GF-D8 (cell line): ENCODE measurements around the gene SLC25A38.
"Not testable (repeated sequence)": the region's sequence is repeated elsewhere in the genome, so short reads cannot be mapped to it uniquely, and the experiment has no call there.

Source experiments
- DNase-seq: peaks from one replicate; lab custom pipeline; 2025; lab: John Stamatoyannopoulos, UW

The SLC25A38 gene, protein sequence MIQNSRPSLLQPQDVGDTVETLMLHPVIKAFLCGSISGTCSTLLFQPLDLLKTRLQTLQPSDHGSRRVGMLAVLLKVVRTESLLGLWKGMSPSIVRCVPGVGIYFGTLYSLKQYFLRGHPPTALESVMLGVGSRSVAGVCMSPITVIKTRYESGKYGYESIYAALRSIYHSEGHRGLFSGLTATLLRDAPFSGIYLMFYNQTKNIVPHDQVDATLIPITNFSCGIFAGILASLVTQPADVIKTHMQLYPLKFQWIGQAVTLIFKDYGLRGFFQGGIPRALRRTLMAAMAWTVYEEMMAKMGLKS

DNA sequence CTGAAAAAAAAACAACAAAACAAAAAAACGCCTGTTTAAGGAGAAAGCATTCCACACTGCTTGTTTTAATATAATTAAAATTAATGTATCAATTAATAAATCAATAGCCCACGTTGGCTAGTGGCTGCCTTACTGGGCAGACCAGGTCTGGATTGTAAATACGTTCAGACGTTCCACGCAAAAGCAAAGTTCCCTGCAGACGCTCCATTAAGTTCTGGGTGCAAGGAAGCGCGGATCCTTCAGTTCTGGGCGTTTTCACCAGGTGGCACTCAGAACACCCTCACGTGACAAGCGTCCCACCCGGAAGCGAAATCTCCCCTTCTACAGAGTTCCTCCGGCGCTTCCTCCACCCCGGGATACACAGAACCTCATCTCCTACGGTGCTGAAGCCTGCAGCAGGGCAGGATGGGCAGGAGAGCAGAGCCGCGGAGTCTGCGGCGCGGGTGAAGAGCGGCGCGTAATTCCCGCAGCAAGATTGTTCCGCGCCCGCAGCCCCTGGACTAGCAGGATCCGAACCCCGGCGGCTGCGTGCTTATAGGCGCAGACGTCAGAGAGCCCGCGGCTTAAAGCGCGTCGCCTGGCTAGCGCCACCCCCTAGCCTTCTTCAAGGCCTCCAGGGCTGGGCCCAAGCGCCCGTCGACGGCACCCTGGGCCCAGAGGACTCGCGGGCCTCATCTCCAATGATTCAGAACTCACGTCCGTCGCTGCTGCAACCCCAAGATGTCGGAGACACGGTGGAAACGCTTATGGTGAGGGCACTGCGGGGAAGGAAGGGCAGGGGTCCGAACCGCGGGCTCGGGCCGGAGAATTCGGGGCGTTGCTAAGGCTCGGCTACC is at the start of gene SLC25A38:
TSS of gene SLC25A38 (plus strand) at position 326 of the 836 bp plus-strand sequence. CDS start at position 681, 355 bp downstream.
- DNase-seq, result no peak

DNA sequence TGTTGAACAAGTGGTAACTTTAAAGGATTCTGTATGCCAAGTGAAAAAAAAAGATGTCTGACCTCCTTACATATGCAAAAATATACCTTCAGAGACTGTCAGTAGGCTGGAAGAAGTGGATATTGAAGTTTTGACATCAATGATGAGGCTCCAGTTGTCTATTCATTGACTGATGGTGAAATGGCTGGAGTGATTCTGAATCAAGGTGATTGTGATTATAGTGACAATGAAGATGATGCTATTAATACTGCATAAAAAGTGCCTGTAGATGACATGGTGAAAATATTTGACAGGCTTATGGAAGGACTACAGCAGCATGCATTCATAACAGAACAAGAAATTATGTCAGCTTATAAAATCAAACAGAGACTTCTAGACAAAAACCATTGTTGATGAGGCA is 49.6 kb upstream of the SLC25A38 start:
- no peak for DNase-seq

DNA sequence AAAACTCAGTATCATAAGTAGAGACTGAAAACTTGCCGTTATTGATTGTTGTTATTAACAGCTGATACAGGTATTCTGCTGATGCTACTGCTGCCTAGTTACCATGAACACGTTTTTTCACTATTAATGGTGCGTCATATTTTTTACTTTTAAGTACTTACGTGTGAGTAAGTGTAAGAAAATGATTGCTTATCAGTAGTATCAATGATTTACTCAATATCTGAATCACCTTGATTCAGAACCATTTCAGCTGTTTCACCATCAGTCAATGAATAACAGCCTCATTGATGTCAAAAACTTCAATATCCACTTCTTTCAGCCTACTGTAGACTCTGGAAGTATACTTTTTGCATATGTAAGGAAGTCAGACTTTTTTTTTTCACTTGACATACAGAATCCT is 49.0 kb upstream of the SLC25A38 start:
- DNase-seq, result no peak

DNA sequence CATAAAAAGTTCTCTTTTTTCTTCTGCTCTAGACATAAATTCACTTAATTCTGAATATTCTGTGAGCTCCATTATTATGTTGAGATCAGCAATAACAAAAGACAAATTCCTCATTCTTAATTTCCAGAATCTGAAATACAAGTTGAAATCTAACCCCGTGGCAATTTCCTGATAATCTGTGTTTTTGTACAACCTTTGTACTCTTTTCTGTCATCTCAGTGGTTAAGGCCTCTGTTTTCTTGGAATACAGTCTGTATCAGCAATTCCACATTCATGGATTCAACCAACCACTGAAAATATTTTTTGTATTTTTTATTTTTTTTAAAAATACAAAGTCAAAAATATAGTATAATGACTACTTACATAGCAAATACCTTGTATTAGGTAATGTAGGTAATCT is 45.0 kb upstream of the SLC25A38 start:
- no peak for DNase-seq

DNA sequence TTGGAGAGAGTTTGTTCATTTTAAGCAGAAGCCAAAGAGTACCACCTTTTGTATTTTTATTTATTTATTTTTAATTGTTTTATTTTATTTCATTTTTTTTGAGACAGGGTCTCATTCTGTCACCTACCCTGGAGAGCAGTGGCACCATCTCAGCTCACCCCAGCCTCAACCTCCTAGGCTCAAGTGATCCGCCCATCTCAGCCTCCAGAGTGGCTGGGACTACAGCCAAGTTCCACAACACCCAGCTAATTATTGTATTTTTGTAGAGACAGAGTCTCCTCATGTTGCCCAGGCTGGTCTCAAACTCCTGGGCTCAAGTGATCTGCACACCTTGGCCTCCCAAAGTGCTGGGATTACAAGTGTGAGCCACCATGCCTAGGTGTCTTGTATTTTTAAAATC is 44.1 kb upstream of the SLC25A38 start:
- DNase-seq, result no peak

DNA sequence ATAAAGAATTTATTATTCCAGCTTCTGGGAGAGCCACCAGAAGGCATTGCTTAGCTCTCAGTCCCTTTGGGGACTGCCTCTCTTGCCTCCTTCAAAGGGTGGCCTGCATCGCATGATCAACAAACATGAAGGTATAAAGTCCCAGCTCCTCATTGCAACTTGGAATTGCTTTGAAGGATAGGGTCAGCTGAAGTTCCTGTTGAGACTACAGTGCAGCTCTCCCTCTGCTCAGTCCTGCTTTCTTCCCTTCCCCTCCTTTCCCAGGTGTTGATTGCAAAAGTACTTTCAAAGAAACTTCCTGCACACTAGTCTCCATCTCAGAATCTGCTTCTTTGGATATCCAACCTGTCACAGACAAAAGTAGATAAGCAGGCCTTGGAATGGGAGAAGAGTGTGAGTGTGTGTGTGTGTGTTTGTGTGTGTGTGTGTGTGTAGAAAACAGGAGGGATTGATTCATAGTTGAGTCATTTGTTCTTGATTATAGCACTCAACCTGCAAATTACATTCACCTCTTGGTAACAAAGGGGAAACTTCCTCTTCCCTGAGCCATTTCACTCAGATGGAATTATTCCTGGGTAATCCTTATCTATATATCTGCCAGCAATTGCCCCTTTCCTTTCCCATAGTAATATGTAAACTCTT is 40.0 kb upstream of the SLC25A38 start:
- DNase-seq, result no peak

DNA sequence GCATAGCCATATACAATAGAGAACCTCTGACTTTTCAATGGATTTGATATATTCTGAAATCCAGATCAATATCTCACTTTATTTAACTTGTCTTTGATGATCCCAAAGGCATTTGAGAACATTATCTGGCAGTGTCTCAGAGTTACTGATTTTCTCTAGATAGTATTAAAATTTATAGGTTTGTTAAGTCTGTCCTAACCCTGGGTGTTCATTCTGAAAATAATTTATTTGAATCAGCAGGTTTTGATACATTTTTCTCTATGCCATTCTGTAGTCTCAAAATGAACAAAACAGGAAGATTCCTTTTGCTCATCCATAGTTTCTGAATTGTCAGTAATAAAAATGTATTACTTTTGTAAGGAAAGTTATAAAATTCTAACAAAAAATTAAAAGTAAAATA is 39.4 kb upstream of the SLC25A38 start:
- no peak for DNase-seq

DNA sequence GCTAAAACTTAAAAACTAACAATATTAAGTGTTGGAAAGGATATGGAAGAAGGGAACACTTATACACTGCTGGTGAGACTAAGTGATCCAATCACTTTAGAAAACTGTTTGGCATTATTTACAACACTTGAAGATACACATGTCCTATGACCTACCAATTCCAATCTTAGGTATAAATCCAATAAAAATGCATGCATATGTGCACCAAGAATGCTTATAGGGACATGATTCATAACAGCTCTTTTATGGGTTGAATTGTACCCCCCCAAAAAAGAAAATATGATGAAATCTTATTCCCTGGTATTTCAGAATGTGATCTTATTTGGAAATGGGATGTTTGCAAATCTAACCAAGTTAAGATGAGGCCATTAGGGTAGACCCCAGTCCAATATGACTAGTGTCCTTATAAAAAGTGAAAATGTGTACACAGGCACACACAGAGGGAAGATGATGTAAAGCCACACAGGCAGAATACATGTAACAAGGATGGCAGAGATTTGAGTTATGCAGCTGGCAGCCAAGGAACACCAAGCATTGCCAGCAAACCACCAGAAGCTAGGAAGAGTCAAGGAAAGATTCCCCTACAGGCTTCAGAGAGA is 38.3 kb upstream of the SLC25A38 start:
- no peak for DNase-seq

DNA sequence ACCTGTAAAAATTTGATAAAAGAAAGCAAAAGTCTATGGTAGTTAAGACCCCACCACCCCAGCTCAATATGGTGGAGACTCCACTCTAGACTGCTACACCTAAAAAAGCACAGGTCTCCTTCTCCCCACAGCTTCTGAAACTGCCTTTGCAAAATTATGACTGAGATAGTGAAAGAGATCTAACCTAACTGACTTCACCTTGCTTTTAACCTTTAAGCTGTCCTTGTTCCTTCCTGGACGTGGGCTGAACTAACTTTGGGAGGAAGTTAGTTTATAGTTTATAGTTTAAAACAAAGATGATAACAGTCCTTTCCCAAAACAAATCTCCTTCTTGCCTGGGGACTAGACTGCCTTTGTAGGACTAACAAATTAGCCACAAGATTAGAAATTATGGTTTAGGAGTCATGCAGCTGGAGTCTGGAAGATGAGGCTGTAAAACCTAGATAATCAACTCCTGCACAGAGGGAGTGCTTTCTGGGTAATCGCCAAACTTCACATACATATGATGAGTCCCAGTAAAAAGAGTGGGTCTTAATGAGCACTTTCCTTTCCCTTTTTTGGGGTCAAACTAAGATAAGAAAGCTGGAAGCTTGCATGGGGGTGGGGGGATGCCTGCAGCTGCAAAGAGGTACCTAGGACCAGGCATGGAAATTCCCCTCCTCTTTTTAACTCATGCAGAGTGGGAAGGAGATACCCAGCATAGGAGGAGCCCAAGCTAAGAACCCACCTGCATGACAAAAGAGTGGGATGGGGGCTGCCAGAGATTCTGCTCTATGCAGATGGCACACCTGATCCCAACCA is 36.2 kb upstream of the SLC25A38 start:
- DNase-seq, result no peak

DNA sequence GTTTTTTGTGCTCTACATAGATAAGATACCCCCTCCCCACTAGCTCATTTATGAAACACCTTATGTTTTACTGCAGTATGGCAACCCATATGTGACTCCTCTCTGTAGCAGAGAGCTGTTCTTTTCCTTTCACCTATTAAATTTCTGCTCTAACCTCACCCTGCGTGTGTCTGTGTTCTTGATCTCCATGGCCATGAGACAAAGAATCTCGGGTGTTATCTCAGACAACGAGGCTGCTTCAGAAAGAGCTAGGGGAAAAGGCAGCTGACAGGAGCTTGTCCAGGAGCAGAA is 35.6 kb upstream of the SLC25A38 start:
- no peak for DNase-seq

DNA sequence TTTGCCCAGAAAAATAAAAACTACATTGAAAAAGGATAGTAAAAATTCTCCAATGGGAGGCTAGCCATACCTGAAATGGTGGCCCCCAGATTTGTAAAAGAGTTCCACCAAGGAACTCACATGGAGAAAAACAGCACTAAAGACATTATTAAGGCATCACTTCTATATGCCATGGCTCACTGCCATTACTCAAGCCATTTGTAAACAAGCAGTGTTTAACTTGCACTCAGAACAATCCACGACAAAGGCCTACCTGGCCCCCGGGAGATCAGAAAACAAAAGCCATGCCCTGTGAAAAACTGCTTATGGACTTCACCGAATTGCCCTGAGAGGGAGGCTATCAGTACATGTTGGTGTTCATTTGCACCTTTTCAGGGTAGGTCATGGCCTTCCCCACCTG is 34.1 kb upstream of the SLC25A38 start:
- no peak for DNase-seq

DNA sequence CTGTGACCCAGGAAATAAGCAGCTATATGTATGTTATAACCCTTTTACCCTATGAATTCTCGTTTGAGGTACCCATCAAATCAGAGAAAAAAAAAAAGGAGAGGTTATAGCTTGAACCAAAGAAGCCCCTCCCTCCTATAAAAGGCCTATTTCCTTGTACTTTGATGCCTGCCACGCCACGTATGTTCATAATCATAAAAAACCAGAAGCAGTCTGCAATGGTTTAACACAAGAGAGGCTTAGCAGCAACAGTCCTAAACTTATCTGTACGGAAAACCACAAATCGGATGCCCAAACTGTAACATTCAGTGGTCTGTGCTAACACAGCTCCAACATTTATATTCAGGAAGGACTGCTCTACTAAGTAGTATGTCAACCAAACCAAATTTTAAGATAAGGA is 32.5 kb upstream of the SLC25A38 start:
- DNase-seq, result peak; percentile 98

DNA sequence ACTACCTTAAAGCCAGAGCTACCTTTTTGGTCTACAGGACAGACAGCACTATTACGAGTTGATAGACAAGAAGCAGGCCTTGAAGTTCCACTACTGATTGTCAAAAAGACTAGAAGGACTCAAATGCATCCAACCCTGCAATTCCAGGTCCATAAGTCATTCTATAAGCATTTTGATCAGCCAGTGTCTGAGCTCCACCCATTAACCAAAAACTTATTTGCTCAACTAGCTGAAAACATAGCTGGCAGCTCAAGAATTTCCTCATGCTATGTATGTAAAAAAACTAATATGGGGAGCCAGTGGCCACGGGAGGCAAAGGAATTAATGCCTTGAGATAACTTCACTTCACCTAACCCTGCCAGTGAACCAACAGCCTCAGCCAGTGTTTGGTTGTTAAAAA is 32.0 kb upstream of the SLC25A38 start:
- peak; percentile 80 for DNase-seq

DNA sequence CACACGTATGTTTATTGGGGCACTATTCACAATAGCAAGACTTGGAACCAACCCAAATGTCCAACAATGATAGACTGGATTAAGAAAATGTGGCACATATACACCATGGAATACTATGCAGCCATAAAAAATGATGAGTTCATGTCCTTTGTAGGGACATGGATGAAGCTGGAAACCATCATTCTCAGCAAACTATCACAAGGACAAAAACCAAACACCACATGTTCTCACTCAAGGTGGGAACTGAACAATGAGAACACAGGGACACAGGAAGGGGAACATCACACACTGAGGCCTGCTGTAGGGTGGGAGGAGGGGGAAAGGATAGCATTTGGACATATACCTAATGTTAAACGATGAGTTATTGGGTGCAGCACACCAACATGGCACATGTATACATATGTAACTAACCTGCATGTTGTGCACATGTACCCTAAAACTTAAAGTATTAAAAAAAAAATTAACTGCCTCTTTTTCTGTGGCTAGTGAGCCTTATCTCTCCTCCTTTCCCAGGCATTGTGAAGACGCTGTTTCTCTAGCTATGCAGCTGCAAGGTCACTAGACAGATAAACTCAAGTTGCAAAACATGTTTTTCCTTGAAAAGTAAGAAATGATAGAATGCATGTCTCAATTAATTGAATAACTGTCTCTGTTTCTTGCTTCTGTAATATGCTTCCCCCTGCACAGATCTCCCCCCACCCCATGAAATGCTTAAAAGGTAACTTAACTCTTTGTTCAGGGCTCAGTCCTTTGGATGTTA is 29.8 kb upstream of the SLC25A38 start:
- peak; percentile 80 for DNase-seq

DNA sequence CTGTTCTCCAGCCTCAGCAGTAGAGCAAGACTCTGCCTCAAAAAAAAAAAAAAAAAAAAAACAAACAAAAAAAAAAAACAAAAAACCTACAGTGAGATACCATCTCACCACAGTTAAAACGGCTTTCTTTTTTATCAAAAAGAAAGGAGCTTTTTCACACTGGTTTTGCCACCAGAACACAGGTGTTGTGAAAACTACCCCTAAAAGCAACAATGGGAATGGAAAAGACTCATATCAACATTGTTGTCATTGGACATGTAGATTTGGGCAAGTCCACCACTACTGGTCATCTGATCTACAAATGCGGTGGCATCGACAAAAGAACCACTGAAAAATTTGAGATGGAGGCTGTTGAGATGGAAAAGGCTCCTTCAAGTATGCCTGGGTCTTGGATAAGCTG is 24.8 kb upstream of the SLC25A38 start:
- no peak for DNase-seq

DNA sequence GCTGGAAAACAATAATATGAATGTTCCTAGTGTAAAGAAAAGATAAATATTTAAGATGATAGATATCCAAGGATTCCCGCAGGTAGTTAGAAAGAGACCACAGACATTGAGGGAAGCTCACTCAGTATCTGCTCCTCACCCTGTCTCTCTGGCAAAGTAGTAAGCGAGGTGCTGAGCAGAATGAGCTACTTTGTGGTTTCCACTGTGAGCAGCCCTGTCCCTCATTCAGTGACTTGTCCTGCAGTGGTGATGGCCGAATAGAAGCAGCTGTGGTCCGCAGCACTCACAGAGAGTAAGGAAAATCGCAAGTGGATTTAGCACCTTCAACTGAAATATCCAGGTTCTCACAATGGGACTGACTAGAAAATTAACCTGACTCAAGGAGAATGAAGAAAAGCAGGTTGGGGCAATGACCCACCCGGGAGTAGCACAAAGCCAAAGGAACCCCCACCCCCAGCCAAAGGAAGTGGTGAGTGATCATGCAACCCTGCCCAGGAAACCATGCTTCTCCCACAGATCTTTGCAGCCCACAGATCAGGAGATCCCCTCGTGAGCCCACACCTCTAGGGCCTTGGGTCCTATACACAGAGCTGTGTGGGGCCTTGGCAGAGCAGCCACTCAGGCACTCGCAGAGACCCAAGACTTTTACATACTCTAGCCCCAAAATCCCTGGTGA is 21.8 kb upstream of the SLC25A38 start:
- DNase-seq, result peak; percentile 90

DNA sequence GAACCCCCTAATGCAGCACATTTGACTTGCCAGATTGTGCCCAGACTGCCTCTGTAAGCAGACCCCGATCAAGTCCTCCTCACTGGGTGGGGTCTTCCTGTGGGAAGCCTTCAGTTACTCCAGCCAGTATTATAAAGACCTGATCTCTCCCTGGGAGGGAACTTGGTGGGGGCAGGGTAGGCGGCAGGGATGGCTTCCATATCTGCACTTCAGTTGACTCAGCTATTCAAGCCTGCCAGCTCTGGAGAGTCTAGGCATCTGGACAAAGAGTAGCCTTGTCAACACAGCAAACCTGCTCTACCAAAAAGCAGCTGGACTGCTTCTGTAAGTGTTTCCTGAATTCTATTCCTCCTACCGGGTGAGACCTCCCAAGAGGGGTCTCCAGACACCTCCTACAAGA is 21.0 kb upstream of the SLC25A38 start:
- no peak for DNase-seq

DNA sequence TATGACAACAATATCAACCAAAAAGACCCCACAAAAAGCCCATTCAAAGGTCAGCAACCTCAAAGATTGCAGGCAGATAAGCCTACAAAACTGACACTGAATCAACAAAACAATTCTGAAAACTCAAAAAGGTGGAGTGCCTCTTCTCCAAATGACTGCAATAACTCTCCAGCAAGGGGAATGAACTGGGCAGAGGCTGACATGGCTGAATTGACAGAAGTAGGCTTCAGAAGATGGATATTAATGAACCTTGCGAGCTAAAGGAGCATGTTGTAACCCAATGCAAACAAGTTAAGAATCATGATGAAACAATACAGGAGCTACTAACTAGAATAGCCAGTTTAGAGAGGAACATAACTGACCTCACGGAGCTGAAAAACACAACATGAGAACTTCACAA is 20.4 kb upstream of the SLC25A38 start:
- DNase-seq, result no peak

DNA sequence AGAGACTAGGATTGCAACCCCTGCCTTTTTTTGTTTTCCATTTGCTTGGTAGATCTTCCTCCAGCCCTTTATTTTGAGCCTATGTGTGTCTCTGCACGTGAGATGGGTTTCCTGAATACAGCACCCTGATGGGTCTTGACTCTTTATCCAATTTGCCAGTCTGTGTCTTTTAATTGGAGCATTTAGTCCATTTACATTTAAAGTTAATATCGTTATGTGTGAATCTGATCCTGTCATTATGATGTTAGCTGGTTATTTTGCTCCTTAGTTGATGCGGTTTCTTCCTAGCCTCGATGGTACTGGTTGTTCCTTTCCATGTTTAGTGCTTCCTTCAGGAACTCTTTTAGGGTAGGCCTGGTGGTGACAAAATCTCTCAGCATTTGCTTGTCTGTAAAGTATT is 12.7 kb upstream of the SLC25A38 start:
- not testable (repeated sequence) for DNase-seq

DNA sequence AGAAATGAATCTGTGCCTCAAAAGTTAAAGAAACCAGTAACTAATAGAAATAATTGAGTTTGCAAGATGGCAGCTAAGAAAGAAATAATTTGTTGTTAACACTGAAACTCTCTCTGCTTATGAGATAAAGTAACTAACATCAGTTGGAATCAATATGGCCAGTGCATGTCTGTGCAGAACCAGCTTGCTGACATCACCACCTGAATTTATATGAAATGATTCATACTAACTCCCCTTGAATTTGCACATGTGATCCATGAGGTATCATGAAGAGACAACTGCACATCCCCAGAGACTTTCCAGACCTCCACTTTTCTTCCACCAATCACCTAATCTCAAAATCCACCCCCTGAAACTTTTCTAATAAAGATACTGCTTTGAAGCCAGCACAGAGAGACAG is 10.3 kb upstream of the SLC25A38 start:
- no peak for DNase-seq
